ENCODE data around the gene TMEM245.
"Not testable (repeated sequence)": the region's sequence is repeated elsewhere in the genome, so short reads cannot be mapped to it uniquely, and the experiment has no call there.

TMEM245 gene

GRCh38 chr9:109072133-109072692 lies 47.5 kb downstream of the TMEM245 start:
- DNase-seq (ENCODE audit: insufficient read length, low spot score) (no peak), FAIRE-seq (no peak)

GRCh38 chr9:109068764-109069163 lies 51.0 kb downstream of the TMEM245 start:
- FAIRE-seq (no peak), DNase-seq (ENCODE audit: insufficient read length, low spot score) (no peak)

- FAIRE-seq (no peak), DNase-seq (ENCODE audit: insufficient read length, low spot score) (no peak)
Measured at GRCh38 chr9:109064963-109065702, 54.6 kb downstream of the TMEM245 start.

GRCh38 chr9:109063760-109064159 lies 56.0 kb downstream of the TMEM245 start:
- FAIRE-seq: no peak
- no peak for DNase-seq (ENCODE audit: insufficient read length, low spot score)

GRCh38 chr9:109062543-109062942 lies 57.2 kb downstream of the TMEM245 start:
- FAIRE-seq (no peak), DNase-seq (ENCODE audit: insufficient read length, low spot score) (no peak)

GRCh38 chr9:109060191-109060590 lies 59.6 kb downstream of the TMEM245 start:
- DNase-seq (ENCODE audit: insufficient read length, low spot score): no peak
- no peak for FAIRE-seq

GRCh38 chr9:109053121-109053520 lies 66.6 kb downstream of the TMEM245 start:
- FAIRE-seq; DNase-seq (ENCODE audit: insufficient read length, low spot score): not testable (repeated sequence)

- DNase-seq (ENCODE audit: insufficient read length, low spot score) (no peak), FAIRE-seq (no peak)
Measured at GRCh38 chr9:109052416-109052815, 67.3 kb downstream of the TMEM245 start.

GRCh38 chr9:109051733-109052132 lies 68.0 kb downstream of the TMEM245 start:
- DNase-seq (ENCODE audit: insufficient read length, low spot score) (no peak), FAIRE-seq (no peak)

- DNase-seq (ENCODE audit: insufficient read length, low spot score): no peak
- no peak for FAIRE-seq
Measured at GRCh38 chr9:109050444-109050843, 69.3 kb downstream of the TMEM245 start.

- FAIRE-seq (no peak), DNase-seq (ENCODE audit: insufficient read length, low spot score) (no peak)
Measured at GRCh38 chr9:109048822-109049221, 70.9 kb downstream of the TMEM245 start.

GRCh38 chr9:109047259-109047658 lies 72.5 kb downstream of the TMEM245 start:
- FAIRE-seq (no peak), DNase-seq (ENCODE audit: insufficient read length, low spot score) (no peak)

- DNase-seq (ENCODE audit: insufficient read length, low spot score): no peak
- FAIRE-seq: no peak
Measured at GRCh38 chr9:109046346-109046745, 73.4 kb downstream of the TMEM245 start.

GRCh38 chr9:109043578-109043977 lies 76.2 kb downstream of the TMEM245 start:
- FAIRE-seq (no peak), DNase-seq (ENCODE audit: insufficient read length, low spot score) (no peak)

- FAIRE-seq: no peak
- no peak for DNase-seq (ENCODE audit: insufficient read length, low spot score)
Measured at GRCh38 chr9:109040571-109040970, 79.2 kb downstream of the TMEM245 start.

- no peak for FAIRE-seq
- no peak for DNase-seq (ENCODE audit: insufficient read length, low spot score)
Measured at GRCh38 chr9:109039539-109039938, 80.2 kb downstream of the TMEM245 start.

- DNase-seq (ENCODE audit: insufficient read length, low spot score) (no peak), FAIRE-seq (no peak)
Measured at GRCh38 chr9:109037946-109038715, 81.6 kb downstream of the TMEM245 start.

GRCh38 chr9:109036744-109037680 lies 82.7 kb downstream of the TMEM245 start:
- FAIRE-seq (no peak), DNase-seq (ENCODE audit: insufficient read length, low spot score) (no peak)

- DNase-seq (ENCODE audit: insufficient read length, low spot score): no peak
- FAIRE-seq: no peak
Measured at GRCh38 chr9:109035684-109036423, 83.9 kb downstream of the TMEM245 start.

All from GM19239 (cell line).